Stimulated activated naive B cell treated with anti-CD40 and anti-IgM and Interleukin-4, amounts not matched to agents 10 μg/mL and 1 μg/mL and 100 μg/mL, for 72 hours (primary cell): ENCODE results near the gene RAPSN.

Experiments used
- ATAC-seq, 2 donors: fragments of 150-1000 bp; cut with Tn5 transposase; replicated peaks; 2 replicates each; pipeline ENCODE4 v1.10.0; 2021; ENCODE audit warnings: moderate library complexity in 1 of 2
- DNase-seq: peaks from one replicate; pipeline ENCODE4 v3.0.0; 2021
- H3K27ac Mint-ChIP-seq: one replicate; pipeline ENCODE4 v1.8.0; 2022; ENCODE audit warnings: mild to moderate bottlenecking, mixed read lengths
- H3K27me3 Mint-ChIP-seq, 2 donors: one replicate each; pipeline ENCODE4 v1.8.0; 2022; ENCODE audit warnings: mixed read lengths in 2 of 2
- H3K36me3 Mint-ChIP-seq, 2 donors: one replicate each; pipeline ENCODE4 v1.8.0; 2022; ENCODE audit warnings: mixed read lengths in 2 of 2, mild to moderate bottlenecking in 1 of 2
- H3K4me1 Mint-ChIP-seq, 2 donors: one replicate each; pipeline ENCODE4 v1.8.0; 2022; ENCODE audit warnings: mixed read lengths in 2 of 2, mild to moderate bottlenecking in 1 of 2
- H3K4me3 Mint-ChIP-seq, 2 donors: one replicate each; pipeline ENCODE4 v1.8.0; 2022; ENCODE audit warnings: mild to moderate bottlenecking in 2 of 2, mixed read lengths in 2 of 2, moderate library complexity in 1 of 2
- H3K9me3 Mint-ChIP-seq, 2 donors: one replicate each; pipeline ENCODE4 v1.8.0; 2022; ENCODE audit warnings: mixed read lengths in 2 of 2, mild to moderate bottlenecking in 1 of 2

The RAPSN gene

DNA sequence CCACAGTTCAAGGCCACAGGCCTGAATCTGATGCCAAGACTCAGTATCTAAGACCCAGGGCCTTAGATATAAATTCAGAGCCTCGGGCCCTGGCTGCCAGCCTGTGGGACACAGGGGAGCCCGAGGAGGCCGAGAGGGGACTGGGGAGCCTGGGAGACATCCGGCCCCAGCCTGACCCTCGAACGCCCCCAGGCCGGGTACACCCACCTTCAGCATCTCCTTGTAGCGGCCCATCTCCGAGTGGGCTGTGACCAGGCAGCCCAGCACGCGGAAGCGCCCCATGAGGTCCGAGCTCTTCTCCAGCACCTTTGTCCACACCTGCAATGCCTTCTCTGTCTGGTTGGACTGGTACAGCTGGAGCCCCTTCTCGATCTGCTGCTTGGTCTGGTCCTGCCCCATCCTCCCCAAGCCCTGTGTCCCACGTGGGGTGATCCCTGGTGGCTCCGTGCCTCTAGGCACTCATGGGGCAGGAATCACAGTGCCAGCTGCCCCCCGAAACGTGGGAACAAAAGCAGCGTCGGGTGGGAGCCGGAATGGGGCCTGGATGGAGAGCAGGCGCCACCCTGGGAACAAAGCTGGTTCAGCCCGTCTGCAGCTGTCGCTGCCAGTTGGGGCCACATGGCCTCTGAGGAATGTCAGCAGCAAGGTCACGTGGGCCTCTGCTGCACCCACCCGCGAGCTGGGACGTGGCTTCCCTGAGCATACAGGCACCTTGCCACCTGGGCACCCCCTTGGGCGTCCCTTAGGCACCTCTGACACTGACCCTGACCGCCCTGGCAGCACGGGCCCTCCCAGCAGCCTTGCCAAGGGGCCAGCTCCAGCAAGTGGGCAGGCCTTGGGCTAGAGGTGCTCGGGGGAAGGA lies at the start of gene RAPSN:
RAPSN (minus strand) TSS at position 571 of the 862 bp plus-strand sequence; CDS start at position 399, 172 bp downstream.
- H3K36me3 Mint-ChIP-seq, result peaks cover 4 to 11% of the 10 kb centered on the region in 2 donors
- peaks cover 0 to 2% of the 10 kb centered on the region in 2 donors for H3K4me1 Mint-ChIP-seq
- H3K9me3 Mint-ChIP-seq, result no peaks in the 10 kb centered on the region
- no peak within 1 kb of the TSS for H3K4me3 Mint-ChIP-seq
- no peaks in the 10 kb centered on the region for H3K27me3 Mint-ChIP-seq
- no peak for DNase-seq
- ATAC-seq, result no peak
- peak within 1 kb of the TSS; percentile 5 for H3K27ac Mint-ChIP-seq

DNA sequence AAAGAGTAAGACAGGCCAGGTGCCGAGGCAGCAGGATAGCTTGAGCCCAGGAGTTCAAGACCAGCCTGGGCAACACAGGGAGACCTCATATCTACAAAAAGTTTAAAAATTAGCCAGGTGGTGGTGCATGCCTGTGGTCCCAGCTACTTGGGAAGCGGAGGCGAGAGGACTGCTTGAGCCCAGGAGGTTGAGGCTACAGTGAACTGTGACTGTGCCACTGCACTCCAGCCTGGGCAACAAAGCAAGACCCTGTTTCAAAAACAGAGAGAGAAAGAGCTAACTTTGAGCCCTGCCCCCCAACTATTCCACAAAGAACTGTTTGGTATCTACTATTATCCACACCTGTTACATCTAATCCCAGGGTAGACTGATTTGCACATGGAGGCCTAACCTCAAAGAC lies 49.2 kb upstream of the RAPSN start:
- no peaks in the 10 kb centered on the region for H3K27me3 Mint-ChIP-seq
- peaks cover 27 to 36% of the 10 kb centered on the region in 2 donors for H3K4me1 Mint-ChIP-seq
- peaks cover 13 to 37% of the 10 kb centered on the region in 2 donors for H3K36me3 Mint-ChIP-seq
- no peak overlapping the region for H3K27ac Mint-ChIP-seq
- H3K9me3 Mint-ChIP-seq, result no peaks in the 10 kb centered on the region
- DNase-seq, result no peak
- no peak for ATAC-seq
- peak overlapping the region in 1 of 2 donors; percentile 19 for H3K4me3 Mint-ChIP-seq

DNA sequence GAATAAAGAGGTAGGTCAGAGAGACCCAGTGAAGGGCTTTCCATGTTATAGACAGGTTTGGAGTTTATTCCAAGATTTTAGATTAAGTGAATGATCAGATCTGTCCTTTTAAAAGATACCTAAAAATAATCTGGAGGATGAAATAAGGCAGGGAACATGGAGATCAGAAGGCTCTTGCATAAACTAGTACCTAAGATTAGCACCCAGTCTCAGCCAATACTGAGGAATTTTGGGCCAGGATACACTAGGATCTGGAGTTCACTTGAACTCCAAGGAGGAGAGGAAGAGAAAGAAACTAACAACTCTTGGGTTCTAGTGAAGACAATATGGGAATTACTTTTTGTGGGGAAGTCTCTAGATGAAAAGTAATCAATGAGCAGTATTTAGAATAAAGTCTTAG lies 47.9 kb upstream of the RAPSN start:
- Mint-ChIP-seq H3K4me3 (no peak overlapping the region), H3K27ac (no peak overlapping the region), H3K27me3 (no peaks in the 10 kb centered on the region), H3K9me3 (no peaks in the 10 kb centered on the region), H3K36me3 (peaks cover 9 to 32% of the 10 kb centered on the region in 2 donors), H3K4me1 (peaks cover 23 to 24% of the 10 kb centered on the region in 2 donors)
- no peak for DNase-seq
- ATAC-seq, result no peak

DNA sequence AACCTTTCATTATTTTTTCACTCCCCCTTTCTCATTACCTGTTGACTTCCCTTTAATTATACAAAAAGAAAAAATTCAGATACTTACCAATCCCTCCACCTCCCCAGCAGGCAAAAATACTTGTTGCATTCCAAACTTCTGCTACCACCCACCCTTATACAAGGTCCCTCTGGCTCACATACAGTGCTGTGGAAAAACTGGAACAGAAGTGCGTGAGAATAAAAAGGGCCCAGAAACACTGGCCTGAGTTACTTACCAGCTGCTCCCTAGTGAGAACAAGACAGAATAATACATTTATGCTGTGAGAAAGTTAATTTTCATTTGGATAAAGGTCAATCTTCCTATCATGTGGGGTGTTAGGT lies 46.9 kb upstream of the RAPSN start:
- H3K27me3 Mint-ChIP-seq, result no peaks in the 10 kb centered on the region
- no peaks in the 10 kb centered on the region for H3K9me3 Mint-ChIP-seq
- DNase-seq, result no peak
- H3K36me3 Mint-ChIP-seq, result peaks cover 9 to 35% of the 10 kb centered on the region in 2 donors
- H3K27ac Mint-ChIP-seq, result no peak overlapping the region
- no peak for ATAC-seq
- no peak overlapping the region for H3K4me3 Mint-ChIP-seq
- peaks cover 20 to 21% of the 10 kb centered on the region in 2 donors for H3K4me1 Mint-ChIP-seq

DNA sequence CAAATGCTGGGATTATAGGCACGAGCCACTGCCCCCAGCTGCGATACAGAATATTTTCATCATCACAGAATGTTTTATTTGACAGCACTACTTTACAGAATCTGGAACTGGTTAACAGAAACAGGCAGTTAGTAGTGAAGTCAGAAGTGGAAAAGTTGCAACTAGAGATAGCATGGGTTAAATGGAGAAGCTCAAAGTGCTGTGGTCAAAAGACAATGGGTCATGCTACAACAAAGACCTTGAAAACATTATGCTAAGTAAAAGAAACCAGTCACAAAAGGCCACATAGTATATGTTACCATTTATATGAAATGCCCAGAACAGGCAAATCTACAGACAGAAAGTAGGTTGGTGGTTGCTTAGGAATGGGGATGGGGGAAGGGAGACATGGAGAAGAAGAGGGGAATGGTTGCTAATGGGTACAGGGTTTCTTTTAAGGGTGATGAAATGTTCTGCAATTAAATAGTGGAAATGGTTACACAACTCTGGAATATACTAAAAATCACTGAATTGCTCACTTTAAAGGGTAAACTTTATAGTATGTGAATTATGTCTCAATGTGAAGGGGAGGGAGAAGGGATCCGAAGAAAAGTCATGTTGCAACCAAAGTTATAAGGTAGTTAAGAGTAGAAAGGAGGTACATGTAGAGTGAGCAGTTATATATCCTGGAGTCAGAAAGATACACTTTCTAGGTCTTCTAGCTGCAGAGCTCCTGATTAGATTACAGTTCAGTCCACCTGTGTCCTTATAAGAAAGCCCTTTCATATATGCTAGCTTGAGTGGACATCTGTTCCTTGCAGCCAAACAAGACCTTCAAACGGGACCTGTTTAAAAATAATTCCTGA lies 46.3 kb upstream of the RAPSN start:
- Mint-ChIP-seq H3K36me3 (peaks cover 6 to 30% of the 10 kb centered on the region in 2 donors), H3K4me1 (peaks cover 14 to 16% of the 10 kb centered on the region in 2 donors), H3K9me3 (no peaks in the 10 kb centered on the region), H3K4me3 (no peak overlapping the region), H3K27me3 (no peaks in the 10 kb centered on the region), H3K27ac (no peak overlapping the region)
- DNase-seq, result no peak
- ATAC-seq, result no peak

DNA sequence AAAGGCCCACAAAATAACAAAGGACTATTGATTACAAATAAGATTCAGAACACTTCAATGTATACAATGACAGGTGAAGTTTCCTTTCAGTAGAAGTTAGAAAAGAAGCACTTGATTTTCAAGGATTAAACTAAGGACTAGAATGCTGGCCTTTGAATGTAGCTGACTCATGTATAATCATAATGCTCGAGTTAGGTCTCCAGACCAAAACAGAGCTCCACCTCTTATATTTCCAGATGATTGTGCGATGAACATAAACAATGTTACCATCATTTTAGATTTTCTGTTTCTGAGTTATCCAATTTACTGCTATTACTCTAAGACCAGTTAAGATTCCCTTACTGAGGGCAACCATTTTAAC lies 40.4 kb upstream of the RAPSN start:
- Mint-ChIP-seq H3K27me3 (no peaks in the 10 kb centered on the region), H3K36me3 (peaks cover 13 to 39% of the 10 kb centered on the region in 2 donors), H3K4me3 (no peak overlapping the region), H3K27ac (no peak overlapping the region), H3K4me1 (peaks cover 6 to 11% of the 10 kb centered on the region in 2 donors), H3K9me3 (no peaks in the 10 kb centered on the region)
- DNase-seq (no peak), ATAC-seq (no peak)

DNA sequence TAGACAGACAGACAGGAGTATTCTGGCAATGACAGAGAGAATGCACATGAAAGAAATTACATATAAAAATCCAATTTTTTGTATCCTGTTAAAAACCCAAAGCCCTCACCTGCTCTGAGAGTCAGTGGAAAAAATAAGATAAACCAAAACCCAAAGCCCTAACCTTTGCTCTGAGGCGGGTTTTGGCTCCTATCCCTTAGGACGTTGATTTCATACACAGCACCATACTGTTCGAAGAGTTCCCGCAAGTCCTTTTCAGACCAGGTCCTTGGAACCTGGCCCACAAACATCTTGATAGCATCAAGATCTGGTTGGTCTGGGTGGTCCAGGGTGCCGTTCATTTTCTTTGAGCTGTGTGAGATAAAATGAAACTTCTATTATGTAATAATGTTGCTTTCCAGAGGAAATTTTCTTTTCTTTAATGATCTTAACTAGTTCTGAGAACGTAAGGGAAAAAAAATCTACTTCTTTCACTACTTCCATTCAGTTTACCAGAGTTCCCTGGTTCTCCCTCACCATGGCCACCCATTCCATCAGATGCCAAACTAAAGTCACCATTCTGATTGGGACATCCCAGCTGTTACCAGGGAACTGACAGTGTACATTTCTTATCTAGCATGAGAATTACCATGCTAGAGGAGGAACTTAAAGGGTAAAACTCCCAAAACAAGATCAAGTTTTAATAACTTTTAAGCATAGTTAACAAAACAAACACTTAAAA lies 39.9 kb upstream of the RAPSN start:
- Mint-ChIP-seq H3K4me1 (peaks cover 6 to 11% of the 10 kb centered on the region in 2 donors), H3K9me3 (no peaks in the 10 kb centered on the region), H3K36me3 (peaks cover 17 to 39% of the 10 kb centered on the region in 2 donors), H3K27me3 (no peaks in the 10 kb centered on the region), H3K4me3 (no peak overlapping the region), H3K27ac (no peak overlapping the region)
- ATAC-seq (no peak), DNase-seq (no peak)

DNA sequence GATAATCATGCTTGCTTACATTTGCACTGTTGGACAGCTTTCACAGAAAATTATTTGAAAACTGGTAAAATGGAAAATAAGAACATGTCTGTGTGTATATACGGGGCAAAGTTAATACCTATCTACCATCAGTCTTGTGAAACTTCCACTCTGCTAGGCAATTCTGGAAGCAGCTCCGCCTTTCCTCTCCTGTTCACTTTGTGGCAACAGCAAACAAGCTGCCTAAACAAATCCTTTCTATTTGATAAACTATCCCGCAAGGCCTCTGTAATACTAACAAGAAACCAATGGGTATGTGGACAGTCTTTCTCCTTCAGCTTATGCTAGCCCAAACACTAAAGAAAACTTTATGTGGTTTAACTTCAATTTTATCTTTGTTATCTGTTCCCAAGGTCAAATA lies 39.2 kb upstream of the RAPSN start:
- no peak for ATAC-seq
- Mint-ChIP-seq H3K27ac (no peak overlapping the region), H3K27me3 (no peaks in the 10 kb centered on the region), H3K4me3 (no peak overlapping the region), H3K9me3 (no peaks in the 10 kb centered on the region), H3K36me3 (peaks cover 22 to 42% of the 10 kb centered on the region in 2 donors), H3K4me1 (peaks cover 6 to 11% of the 10 kb centered on the region in 2 donors)
- no peak for DNase-seq

DNA sequence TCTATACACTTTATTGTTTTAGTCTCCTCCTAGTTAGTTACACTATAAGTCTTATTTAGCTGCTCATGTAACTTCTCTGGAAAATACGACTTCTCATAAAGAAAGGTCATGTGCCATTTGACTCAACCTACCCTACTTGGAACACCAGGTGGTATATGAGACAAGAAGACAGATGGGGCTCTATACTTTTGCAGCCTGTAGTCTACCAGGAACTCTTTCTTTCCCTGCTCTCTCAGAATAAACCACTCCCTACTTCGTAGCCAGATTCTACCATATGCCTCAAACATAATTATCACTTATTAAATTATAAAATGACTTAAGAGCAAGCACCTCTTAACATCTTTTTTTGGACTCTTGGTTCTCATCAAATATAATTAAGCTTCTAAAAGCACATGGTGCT lies 38.5 kb upstream of the RAPSN start:
- ATAC-seq (peak; percentile 16 to 33), DNase-seq (no peak)
- H3K27me3 Mint-ChIP-seq, result no peaks in the 10 kb centered on the region
- no peak overlapping the region for H3K4me3 Mint-ChIP-seq
- no peak overlapping the region for H3K27ac Mint-ChIP-seq
- H3K4me1 Mint-ChIP-seq, result peaks cover 6 to 11% of the 10 kb centered on the region in 2 donors
- no peaks in the 10 kb centered on the region for H3K9me3 Mint-ChIP-seq
- peaks cover 26 to 40% of the 10 kb centered on the region in 2 donors for H3K36me3 Mint-ChIP-seq

DNA sequence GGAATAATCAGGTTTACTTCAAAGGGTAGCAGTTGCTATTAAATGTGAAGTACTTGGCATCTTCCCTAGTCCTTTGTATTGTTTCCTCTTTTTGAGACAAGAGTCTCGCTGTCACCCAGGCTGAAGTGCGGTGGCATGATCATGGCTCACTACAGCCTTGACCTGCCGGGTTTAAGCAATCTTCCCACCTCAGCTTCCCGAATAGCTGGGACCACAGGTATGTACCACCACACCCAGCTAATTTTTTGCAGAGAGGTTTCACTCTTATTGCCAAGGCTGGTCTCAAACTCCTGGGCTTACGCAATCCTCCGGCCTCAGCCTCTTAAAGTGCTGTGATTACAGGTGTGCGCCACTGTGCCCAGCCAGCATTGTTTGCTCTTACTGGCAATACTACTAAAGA lies 36.2 kb upstream of the RAPSN start:
- no peak for ATAC-seq

DNA sequence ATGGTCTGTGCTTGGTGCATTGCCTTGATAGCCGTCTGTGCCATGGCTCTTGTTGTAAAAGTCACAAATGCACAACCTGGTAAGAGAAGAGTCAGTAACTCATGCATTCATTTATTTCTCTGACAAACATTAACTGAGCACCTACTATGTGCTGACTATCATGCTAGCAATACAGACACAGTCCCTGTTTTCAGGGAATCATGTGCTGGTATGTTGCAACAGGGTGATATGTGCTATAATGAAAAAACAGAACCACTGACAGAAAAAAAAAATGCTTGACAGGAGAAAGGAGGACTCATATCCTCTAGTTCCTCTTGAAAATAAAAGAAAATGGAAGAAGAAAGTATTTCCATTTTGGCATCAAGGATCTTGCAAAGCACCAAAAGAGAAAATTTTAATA lies 34.5 kb upstream of the RAPSN start:
- Mint-ChIP-seq H3K27ac (no peak overlapping the region), H3K4me3 (no peak overlapping the region), H3K9me3 (no peaks in the 10 kb centered on the region), H3K27me3 (no peaks in the 10 kb centered on the region), H3K36me3 (peaks cover 36 to 55% of the 10 kb centered on the region in 2 donors), H3K4me1 (peaks cover 4 to 11% of the 10 kb centered on the region in 2 donors)
- DNase-seq, result no peak
- ATAC-seq, result no peak

More for the DNA sequence above, 36.2 kb upstream of the RAPSN start:
- Mint-ChIP-seq H3K36me3 (peaks cover 30 to 46% of the 10 kb centered on the region in 2 donors), H3K9me3 (no peaks in the 10 kb centered on the region), H3K27me3 (no peaks in the 10 kb centered on the region), H3K27ac (peak overlapping the region; percentile 31), H3K4me1 (peaks cover 4 to 11% of the 10 kb centered on the region in 2 donors), H3K4me3 (no peak overlapping the region)
- DNase-seq, result no peak

DNA sequence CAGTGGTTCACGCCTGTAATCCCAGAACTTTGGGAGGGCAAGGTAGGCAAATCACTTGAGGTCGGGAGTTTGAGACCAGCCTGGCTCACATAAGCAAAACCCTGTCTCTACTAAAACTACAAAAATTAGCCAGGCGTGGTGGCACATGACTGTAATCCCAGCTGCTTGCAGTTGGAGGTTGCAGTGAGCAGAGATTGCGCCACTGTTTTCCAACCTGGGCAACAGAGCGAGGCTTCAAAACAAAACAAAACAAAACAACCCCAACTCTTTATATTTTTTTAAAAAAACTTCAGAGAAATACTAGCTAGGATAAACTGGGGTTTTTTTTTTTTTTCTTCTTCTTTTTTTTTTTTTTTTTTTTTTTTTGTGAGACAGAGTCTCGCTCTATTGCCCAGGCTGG lies 31.8 kb upstream of the RAPSN start:
- Mint-ChIP-seq H3K4me1 (peaks cover 8 to 9% of the 10 kb centered on the region in 2 donors), H3K9me3 (no peaks in the 10 kb centered on the region), H3K27me3 (no peaks in the 10 kb centered on the region), H3K36me3 (peaks cover 29 to 57% of the 10 kb centered on the region in 2 donors), H3K27ac (no peak overlapping the region), H3K4me3 (no peak overlapping the region)
- ATAC-seq, result no peak
- no peak for DNase-seq

DNA sequence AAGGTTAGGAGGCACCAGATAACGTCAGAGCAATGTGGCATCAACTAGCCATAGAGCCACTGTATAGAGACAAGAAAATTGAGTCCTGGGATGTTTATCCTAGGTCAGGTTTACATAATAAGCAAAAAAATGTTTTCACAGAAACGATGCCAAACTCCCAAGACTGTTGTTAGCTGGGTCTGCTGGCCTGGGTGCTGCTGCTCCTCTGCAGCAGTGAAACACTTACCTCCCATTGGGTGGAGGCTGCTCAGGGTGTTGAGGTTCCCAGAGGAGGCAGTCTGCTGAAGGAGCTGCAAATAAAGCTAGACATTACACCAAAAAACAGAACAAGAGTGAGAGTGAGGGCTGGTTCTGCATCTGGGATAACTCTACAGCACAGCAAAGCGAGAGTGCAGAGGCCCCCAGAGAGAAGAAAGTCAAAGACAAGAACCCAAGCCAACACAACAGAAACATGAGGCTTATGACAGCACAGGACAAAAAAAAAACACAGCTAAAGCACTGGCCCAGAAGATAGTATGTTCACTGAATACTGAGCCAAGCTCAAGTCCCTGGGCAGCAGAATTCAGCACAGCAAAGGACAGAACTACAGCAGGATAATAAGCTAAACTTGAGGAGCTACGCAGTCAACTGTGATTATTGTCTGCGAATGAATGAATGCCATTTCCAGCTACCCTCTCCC lies 29.9 kb upstream of the RAPSN start:
- H3K27ac Mint-ChIP-seq, result no peak overlapping the region
- peaks cover 9 to 11% of the 10 kb centered on the region in 2 donors for H3K4me1 Mint-ChIP-seq
- H3K36me3 Mint-ChIP-seq, result peaks cover 29 to 60% of the 10 kb centered on the region in 2 donors

DNA sequence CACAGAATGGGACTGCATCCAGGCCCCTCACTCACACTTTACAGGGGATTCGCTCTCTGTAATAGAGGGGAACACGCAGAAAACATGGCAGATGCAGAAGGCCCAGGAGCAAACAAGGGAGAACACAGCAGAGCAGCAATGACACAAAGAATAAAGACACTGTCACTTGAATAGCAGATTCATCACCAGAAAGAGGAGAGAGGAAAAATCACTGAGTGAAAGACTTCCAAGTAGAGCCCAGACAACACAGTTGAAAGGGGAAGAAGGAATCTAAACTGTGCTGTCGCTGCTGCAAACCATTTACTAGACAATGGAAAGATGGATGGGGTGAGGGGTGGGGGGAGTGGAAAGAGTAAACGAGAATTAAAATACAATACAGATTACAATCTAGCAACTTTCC lies 28.8 kb upstream of the RAPSN start:
- Mint-ChIP-seq H3K27me3 (no peaks in the 10 kb centered on the region), H3K36me3 (peaks cover 29 to 60% of the 10 kb centered on the region in 2 donors), H3K4me1 (peaks cover 9 to 11% of the 10 kb centered on the region in 2 donors), H3K4me3 (no peak overlapping the region), H3K27ac (peak overlapping the region; percentile 72), H3K9me3 (no peaks in the 10 kb centered on the region)
- DNase-seq (no peak), ATAC-seq (no peak)

More for the DNA sequence above, 29.9 kb upstream of the RAPSN start:
- Mint-ChIP-seq H3K9me3 (no peaks in the 10 kb centered on the region), H3K27me3 (no peaks in the 10 kb centered on the region), H3K4me3 (no peak overlapping the region)
- DNase-seq (no peak), ATAC-seq (no peak)
